SK-N-SH (cell line): ENCODE data around the gene KLF3. TPM values are rescaled to one million over a fixed set of nuclear protein-coding genes. Genes with fewer than 3 reads are reported as not detected.

ENCODE experiments used
- CTCF ChIA-PET: fragments of 300-600, 350-600 bp; formaldehyde crosslinking; extraction: SDS; loops from one replicate; lab custom pipeline; 2021; lab: Yijun Ruan, JAX
- POLR2A ChIA-PET: fragments of 350-600 bp; sonication (Branson Sonifier 250); formaldehyde crosslinking; extraction: SDS; loops from one replicate; lab custom pipeline; 2020; ENCODE audit warnings: antibody characterized with exemption, inconsistent platforms; lab: Yijun Ruan, JAX
- DNase-seq: peaks from one replicate; pipeline ENCODE4 v3.0.0; 2012
- H2AFZ ChIP-seq: fragments of 200-600 bp; sonication (generic); 2 replicates; pipeline ENCODE4 v1.8.1; 2016; ENCODE audit warnings: antibody characterized with exemption, mild to moderate bottlenecking, low read depth
- H3F3A ChIP-seq: fragments of 200-600 bp; sonication (generic); replicated peaks from 2 replicates; pipeline ENCODE3; 2016; ENCODE audit warnings: antibody characterized with exemption, mild to moderate bottlenecking; ENCODE audit not compliant: insufficient read depth
- H3K27ac ChIP-seq, 2 experiments: fragments of 200-500 bp in 1 of 2; fragments of 200-600 bp in 1 of 2; sonication (Bioruptor generic) in 1 of 2; sonication (generic), shearing (Covaris generic) in 1 of 2; 2 replicates each; pipeline versions ENCODE4 v1.5.1 to v1.6.1; 2014 to 2016; ENCODE audit warnings: low read depth in 2 of 2, inconsistent platforms in 1 of 2, low read length in 1 of 2, mild to moderate bottlenecking in 1 of 2, mixed read lengths in 1 of 2
- H3K27me3 ChIP-seq: fragments of 200-600 bp; sonication (generic), shearing (Covaris generic); 2 replicates; pipeline ENCODE4 v1.6.1; 2016; ENCODE audit warnings: mixed run types; ENCODE audit not compliant: insufficient read depth
- H3K36me3 ChIP-seq, 2 experiments: fragments of 200-500 bp in 1 of 2; fragments of 200-600 bp in 1 of 2; sonication (Bioruptor generic) in 1 of 2; sonication (generic) in 1 of 2; replicated peaks in 1 of 2; 2 replicates each; pipeline versions ENCODE3 to v1.5.1; 2014 to 2016; ENCODE audit warnings: low read length in 1 of 2, mild to moderate bottlenecking in 1 of 2; ENCODE audit not compliant: insufficient read depth in 2 of 2, control insufficient read depth in 1 of 2
- H3K4me1 ChIP-seq, 2 experiments: fragments of 200-500 bp in 1 of 2; fragments of 200-600 bp in 1 of 2; sonication (Bioruptor generic) in 1 of 2; sonication (generic), shearing (Covaris generic) in 1 of 2; 2 replicates each; pipeline versions ENCODE4 v1.5.1 to v1.6.1; 2014 to 2016; ENCODE audit warnings: low read depth in 1 of 2, low read length in 1 of 2, mixed run types in 1 of 2; ENCODE audit not compliant: insufficient read depth in 2 of 2, control insufficient read depth in 1 of 2
- H3K4me2 ChIP-seq: fragments of 200-600 bp; sonication (generic), shearing (Covaris generic); 2 replicates; pipeline ENCODE4 v1.6.1; 2017; ENCODE audit warnings: mixed run types
- H3K4me3 ChIP-seq, 2 experiments: fragments of 200-500 bp in 1 of 2; fragments of 200-600 bp in 1 of 2; sonication (Bioruptor generic) in 1 of 2; sonication (generic), shearing (Covaris generic) in 1 of 2; 2 replicates each; pipeline versions ENCODE4 v1.5.1 to v1.8.1; 2014 to 2016; ENCODE audit warnings: low read depth in 2 of 2, inconsistent platforms in 1 of 2, low read length in 1 of 2, mild to moderate bottlenecking in 1 of 2, mixed read lengths in 1 of 2, moderate library complexity in 1 of 2
- H3K79me2 ChIP-seq: fragments of 200-600 bp; sonication (generic); 2 replicates; pipeline ENCODE4 v1.8.1; 2017; ENCODE audit warnings: mild to moderate bottlenecking; ENCODE audit not compliant: insufficient read depth
- H3K9ac ChIP-seq: fragments of 200-600 bp; sonication (generic); 2 replicates; pipeline ENCODE4 v1.6.1; 2017; ENCODE audit warnings: mixed run types
- H3K9me2 ChIP-seq: fragments of 200-600 bp; sonication (generic); 2 replicates; pipeline ENCODE4 v1.6.1; 2017; ENCODE audit warnings: mixed run types
- H3K9me3 ChIP-seq: fragments of 200-600 bp; sonication (generic); 2 replicates; pipeline ENCODE4 v1.6.1; 2017; ENCODE audit warnings: mixed run types, mild to moderate bottlenecking, moderate library complexity
- H4K20me1 ChIP-seq: fragments of 200-600 bp; sonication (generic); 2 replicates; pipeline ENCODE4 v1.6.1; 2017; ENCODE audit warnings: mild to moderate bottlenecking, mixed run types; ENCODE audit not compliant: insufficient read depth
- CHD2 ChIP-seq: fragments of 150-350 bp; IDR thresholded peaks from 2 replicates; pipeline ENCODE4 v1.6.1; 2018; ENCODE audit warnings: low read length; ENCODE audit not compliant: partially characterized antibody
- CTCF ChIP-seq: fragments of 200-600 bp; sonication (generic); IDR thresholded peaks from 2 replicates; pipeline ENCODE4 v1.6.1; 2017; ENCODE audit warnings: antibody characterized with exemption, mild to moderate bottlenecking, moderate library complexity
- ELF1 ChIP-seq: IDR thresholded peaks from 2 replicates; pipeline ENCODE4 v1.4.0; 2012
- FOXM1 ChIP-seq: IDR thresholded peaks from 2 replicates; pipeline ENCODE4 v1.4.0; 2012; ENCODE audit warnings: low read depth, mild to moderate bottlenecking
- GABPA ChIP-seq: IDR thresholded peaks from 2 replicates; pipeline ENCODE4 v1.4.0; 2012; ENCODE audit warnings: low read depth, mild to moderate bottlenecking
- GATA2 ChIP-seq: sonication (generic); formaldehyde crosslinking; IDR thresholded peaks from 2 replicates; pipeline ENCODE4 v1.5.0; 2020; ENCODE audit warnings: mild to moderate bottlenecking, missing genetic modification reagents
- JUND ChIP-seq: IDR thresholded peaks from 2 replicates; pipeline ENCODE4 v1.4.0; 2012
- MXI1 ChIP-seq: IDR thresholded peaks from 2 replicates; pipeline ENCODE4 v1.6.1; 2012; ENCODE audit warnings: mild to moderate bottlenecking, low read depth, low read length, improper control_type of control experiment
- NFIC ChIP-seq: IDR thresholded peaks from 2 replicates; pipeline ENCODE4 v1.4.0; 2012; ENCODE audit warnings: borderline replicate concordance
- NRF1 ChIP-seq: IDR thresholded peaks from 2 replicates; pipeline ENCODE4 v1.6.1; 2012; ENCODE audit warnings: low read depth, mild to moderate bottlenecking, low read length
- PBX3 ChIP-seq: IDR thresholded peaks from 2 replicates; pipeline ENCODE4; 2012
- RFX5 ChIP-seq: IDR thresholded peaks from 2 replicates; pipeline ENCODE4 v1.6.1; 2012; ENCODE audit warnings: mild to moderate bottlenecking, improper control_type of control experiment, low read length
- SMC3 ChIP-seq: IDR thresholded peaks from 2 replicates; pipeline ENCODE4 v1.6.1; 2012; ENCODE audit warnings: low read depth, low read length, improper control_type of control experiment
- TAF1 ChIP-seq: IDR thresholded peaks from 2 replicates; pipeline ENCODE4 v1.6.1; 2012; ENCODE audit warnings: low read depth, mild to moderate bottlenecking, low read length, moderate library complexity, borderline replicate concordance
- TEAD4 ChIP-seq: IDR thresholded peaks from 2 replicates; pipeline ENCODE4 v1.4.0; 2012; ENCODE audit warnings: mild to moderate bottlenecking, borderline replicate concordance; ENCODE audit not compliant: insufficient read depth
- USF1 ChIP-seq: IDR thresholded peaks from 2 replicates; pipeline ENCODE4 v1.4.0; 2012; ENCODE audit warnings: low read depth, borderline replicate concordance
- YY1 ChIP-seq: IDR thresholded peaks from 2 replicates; pipeline ENCODE4 v1.4.0; 2012; ENCODE audit warnings: low read depth, mild to moderate bottlenecking
- ZBTB33 ChIP-seq: IDR thresholded peaks from 2 replicates; pipeline ENCODE4 v1.4.0; 2012; ENCODE audit warnings: low read depth, borderline replicate concordance
- WGBS: methylation state at CpG from one replicate; pipeline ENCODE4 v1.1.6; 2017; ENCODE audit warnings: low lambda C conversion rate; 5-methylcytosine and 5-hydroxymethylcytosine counted together
- polyA plus RNA-seq, 3 experiments: library from polyadenylated mRNA; depleted of rRNA; stranded (reverse); fragments of >200 nt; gene quantifications; 2 replicates each; pipeline ENCODE4 v1.2.3, GENCODE V29; 2012

KLF3 gene
- polyA plus RNA-seq, 1 of the 3 experiments (the other 2 are of a cell fraction), result 8.2 TPM

- POLR2A ChIA-PET, result no interaction called here
- Histone ChIP-seq H3K9me2 (no peaks in the 10 kb centered on the region), H3K36me3 (peaks cover 59 to 64% of the 10 kb centered on the region in 2 experiments), H3K4me3 (no peak overlapping the region), H3K9ac (no peak overlapping the region), H3F3A (no peaks in the 10 kb centered on the region), H3K4me1 (peaks cover 3 to 21% of the 10 kb centered on the region in 2 experiments; a peak in 3 of 4 replicates), H3K79me2 (peaks cover 74% of the 10 kb centered on the region), H3K27me3 (no peaks in the 10 kb centered on the region), H3K9me3 (no peaks in the 10 kb centered on the region), H4K20me1 (peaks cover 62% of the 10 kb centered on the region), H3K27ac (peak overlapping the region in 1 of 2 experiments; percentile 73; a peak in 2 of 4 replicates), H2AFZ (no peak overlapping the region), H3K4me2 (no peak overlapping the region)
- WGBS, result 93% methylated on average over 4 of the region's 4 CpGs
- DNase-seq, result no peak
- no peak for TF ChIP-seq CTCF
- no peak for TF ChIP-seq SMC3
- no peak for TF ChIP-seq RFX5
- no peak for TF ChIP-seq PBX3
- TF ChIP-seq TAF1, result no peak
- no peak for TF ChIP-seq TEAD4
- no peak for TF ChIP-seq YY1
- TF ChIP-seq GABPA, result no peak
- no peak for TF ChIP-seq NRF1
- no peak for TF ChIP-seq GATA2 (CRISPR knock-in tag)
- CTCF ChIA-PET, result interaction anchor here (0.7 to 3.2 kb wide), 6 partner anchors 11 to 508 kb away, joined by 3 to 14 read pairs (median 4); no protein-coding TSS in a partner anchor
These were observed 23.6 kb downstream of the KLF3 start for GRCh38 chr4:38687571-38688011.

GRCh38 chr4:38688676-38689355 lies 24.8 kb downstream of the KLF3 start:
- POLR2A ChIA-PET, result no interaction called here
- Histone ChIP-seq H3K36me3 (peaks cover 57 to 64% of the 10 kb centered on the region in 2 experiments), H3K79me2 (peaks cover 61% of the 10 kb centered on the region)

More at GRCh38 chr4:38688676-38689355, 24.8 kb downstream of the KLF3 start:
- no peaks in the 10 kb centered on the region for H3F3A ChIP-seq
- WGBS, result 99% methylated on average over 26 of the region's 26 CpGs
- no peaks in the 10 kb centered on the region for H3K27me3 ChIP-seq
- no peak overlapping the region for H3K4me2 ChIP-seq
- no peak overlapping the region for H3K4me3 ChIP-seq
- TF ChIP-seq TEAD4 (no peak), CHD2 (no peak), TAF1 (no peak), YY1 (no peak), JUND (no peak), PBX3 (no peak), FOXM1 (no peak), NFIC (no peak), ELF1 (no peak), ZBTB33 (no peak), SMC3 (no peak), USF1 (no peak), MXI1 (no peak)
- peaks cover 3 to 21% of the 10 kb centered on the region in 2 experiments; a peak in 3 of 4 replicates for H3K4me1 ChIP-seq
- CTCF ChIA-PET, result interaction anchor here (1.0 to 5.2 kb wide), 4 partner anchors 14 to 626 kb away, joined by 3 to 18 read pairs (median 3); no protein-coding TSS in a partner anchor
- DNase-seq, result no peak
- H3K9ac ChIP-seq, result no peak overlapping the region
- no peak overlapping the region; a peak in 1 of 4 replicates for H3K27ac ChIP-seq
- no peak overlapping the region for H2AFZ ChIP-seq
- peaks cover 56% of the 10 kb centered on the region for H4K20me1 ChIP-seq
- H3K9me2 ChIP-seq, result no peaks in the 10 kb centered on the region
- H3K9me3 ChIP-seq, result no peaks in the 10 kb centered on the region
